H1 (cell line): ENCODE results near the gene SOX10. TPM values are rescaled to one million over a fixed set of nuclear protein-coding genes. Genes with fewer than 3 reads are reported as not detected.

ENCODE experiments used
- CTCF ChIA-PET: fragments of 300-600 bp; sonication (Branson Sonifier 250); formaldehyde crosslinking; loops from one replicate; lab custom pipeline; 2021; ENCODE audit not compliant: partially characterized antibody; lab: Charles Lee
- POLR2A ChIA-PET: fragments of 300-600 bp; sonication (Branson Sonifier 250); formaldehyde crosslinking; loops from one replicate; lab custom pipeline; 2021; ENCODE audit warnings: inconsistent platforms; ENCODE audit not compliant: partially characterized antibody; lab: Charles Lee
- DNase-seq, 2 experiments: peaks; one replicate each; pipeline versions ENCODE4 v3.0.0 to v3.0.0-alpha.2; 2010 to 2022; ENCODE audit warnings: low spot score in 2 of 2, low read depth in 1 of 2, mixed read lengths in 1 of 2
- FAIRE-seq: peaks from 2 replicates; lab custom pipeline; 2011; peaks lifted over from hg19 to GRCh38; lab: Jason Lieb, UNC
- H2AFZ ChIP-seq: 2 replicates; pipeline ENCODE4 v1.8.1; 2012; ENCODE audit warnings: low read length, inconsistent platforms
- H2AK5ac ChIP-seq: 2 replicates; pipeline ENCODE4 v1.6.1; 2013; ENCODE audit warnings: low read depth, low read length
- H2BK120ac ChIP-seq: replicated peaks from 2 replicates; pipeline ENCODE3; 2013; ENCODE audit warnings: low read depth, low read length, inconsistent platforms
- H2BK12ac ChIP-seq: 2 replicates; pipeline ENCODE4 v1.6.1; 2013; ENCODE audit warnings: low read depth, low read length
- H2BK15ac ChIP-seq: 2 replicates; pipeline ENCODE4 v1.6.1; 2013; ENCODE audit warnings: low read length
- H2BK20ac ChIP-seq: 2 replicates; pipeline ENCODE4 v1.6.1; 2013; ENCODE audit warnings: low read length
- H2BK5ac ChIP-seq: 2 replicates; pipeline ENCODE4 v1.6.1; 2013; ENCODE audit warnings: low read depth, low read length
- H3K14ac ChIP-seq: 2 replicates; pipeline ENCODE4 v1.6.1; 2013; ENCODE audit warnings: inconsistent platforms; ENCODE audit not compliant: insufficient read length
- H3K18ac ChIP-seq: 2 replicates; pipeline ENCODE4 v1.6.1; 2013; ENCODE audit warnings: low read length; ENCODE audit errors: extremely low read depth
- H3K23ac ChIP-seq: 2 replicates; pipeline ENCODE4 v1.6.1; 2013; ENCODE audit warnings: inconsistent platforms; ENCODE audit not compliant: insufficient read length
- H3K23me2 ChIP-seq: 2 replicates; pipeline ENCODE4 v1.6.1; 2013; ENCODE audit warnings: low read depth, low read length
- H3K27ac ChIP-seq: 2 replicates; pipeline ENCODE4 v1.6.1; 2011; ENCODE audit warnings: low read depth, low read length, inconsistent platforms
- H3K27me3 ChIP-seq, 4 experiments: replicated peaks in 1 of 4; 1 replicate in 1 of 4; 2 replicates in 3 of 4; pipeline versions ENCODE4 v1.6.1 to v1.8.1; 2011 to 2013; ENCODE audit warnings: low read length in 3 of 4, mild to moderate bottlenecking in 3 of 4, inconsistent platforms in 2 of 4, mixed read lengths in 2 of 4, moderate library complexity in 1 of 4; ENCODE audit not compliant: control insufficient read depth in 3 of 4, insufficient read depth in 3 of 4; ENCODE audit errors: extremely low read depth in 1 of 4
- H3K36me3 ChIP-seq, 4 experiments: 2 replicates each; pipeline versions ENCODE4 v1.6.1 to v1.8.1; 2011 to 2013; ENCODE audit warnings: mild to moderate bottlenecking in 4 of 4, low read length in 3 of 4, moderate library complexity in 2 of 4, control low read depth in 1 of 4, inconsistent platforms in 1 of 4; ENCODE audit not compliant: insufficient read depth in 4 of 4, control insufficient read depth in 2 of 4
- H3K4ac ChIP-seq: replicated peaks from 2 replicates; pipeline ENCODE3; 2013; ENCODE audit warnings: low read length, low read depth, mixed read lengths, inconsistent platforms; ENCODE audit not compliant: insufficient read length
- H3K4me1 ChIP-seq, 4 experiments: replicated peaks in 1 of 4; 1 replicate in 1 of 4; 2 replicates in 3 of 4; pipeline versions ENCODE4 v1.6.1 to v1.8.1; 2011 to 2013; ENCODE audit warnings: low read length in 3 of 4, inconsistent platforms in 2 of 4, mixed read lengths in 1 of 4; ENCODE audit not compliant: insufficient read depth in 4 of 4, control insufficient read depth in 3 of 4
- H3K4me2 ChIP-seq, 2 experiments: 2 replicates each; pipeline versions ENCODE4 v1.6.1 to v1.8.1; 2011 to 2013; ENCODE audit warnings: low read depth in 2 of 2, low read length in 2 of 2, control low read depth in 1 of 2, inconsistent platforms in 1 of 2, mild to moderate bottlenecking in 1 of 2; ENCODE audit not compliant: insufficient read depth in 1 of 2
- H3K4me3 ChIP-seq, 4 experiments: fragments of 200-600, 300-600 bp in 1 of 4; sonication (generic), shearing (Covaris generic), sonication (Bioruptor Twin) in 1 of 4; 2 replicates each; pipeline versions ENCODE4 v1.5.1 to v1.8.1; 2011 to 2016; ENCODE audit warnings: low read length in 4 of 4, low read depth in 3 of 4, control low read depth in 2 of 4, inconsistent platforms in 2 of 4, mild to moderate bottlenecking in 2 of 4, mixed read lengths in 1 of 4, moderate library complexity in 1 of 4; ENCODE audit not compliant: insufficient read depth in 2 of 4; ENCODE audit errors: extremely low read depth in 1 of 4
- H3K56ac ChIP-seq: replicated peaks from 2 replicates; pipeline ENCODE3; 2013; ENCODE audit warnings: low read depth, mild to moderate bottlenecking, mixed read lengths, low read length, inconsistent platforms; ENCODE audit not compliant: insufficient read length
- H3K79me1 ChIP-seq: 2 replicates; pipeline ENCODE4 v1.6.1; 2013; ENCODE audit warnings: low read depth, low read length, control low read depth
- H3K79me2 ChIP-seq, 2 experiments: 2 replicates each; pipeline versions ENCODE4 v1.6.1 to v1.8.1; 2012 to 2013; ENCODE audit warnings: low read length in 2 of 2, mild to moderate bottlenecking in 2 of 2, inconsistent platforms in 1 of 2; ENCODE audit not compliant: insufficient read depth in 2 of 2, control insufficient read depth in 1 of 2
- H3K9ac ChIP-seq, 4 experiments: replicated peaks in 1 of 4; 1 replicate in 1 of 4; 2 replicates in 3 of 4; pipeline versions ENCODE4 v1.6.1 to v1.8.1; 2011 to 2013; ENCODE audit warnings: low read depth in 3 of 4, low read length in 3 of 4, control low read depth in 2 of 4, mild to moderate bottlenecking in 2 of 4, moderate library complexity in 2 of 4, inconsistent platforms in 1 of 4; ENCODE audit errors: extremely low read depth in 1 of 4
- H3K9me3 ChIP-seq, 2 experiments: 2 replicates each; pipeline versions ENCODE4 v1.6.1 to v1.8.1; 2012 to 2013; ENCODE audit warnings: mild to moderate bottlenecking in 2 of 2, moderate library complexity in 2 of 2, control low read depth in 1 of 2, inconsistent platforms in 1 of 2, low read depth in 1 of 2, low read length in 1 of 2, mixed read lengths in 1 of 2; ENCODE audit not compliant: insufficient read depth in 2 of 2
- H4K20me1 ChIP-seq, 2 experiments: replicated peaks in 1 of 2; 2 replicates each; pipeline versions ENCODE3 to v1.8.1; 2011 to 2013; ENCODE audit warnings: inconsistent platforms in 2 of 2, low read length in 2 of 2, mild to moderate bottlenecking in 1 of 2; ENCODE audit not compliant: insufficient read depth in 2 of 2, control insufficient read depth in 1 of 2
- H4K5ac ChIP-seq: 2 replicates; pipeline ENCODE4 v1.6.1; 2013; ENCODE audit warnings: low read length, low read depth, mixed read lengths, inconsistent platforms; ENCODE audit not compliant: insufficient read length
- H4K8ac ChIP-seq: 2 replicates; pipeline ENCODE4 v1.8.0; 2013; ENCODE audit warnings: mild to moderate bottlenecking, moderate library complexity, low read length, inconsistent platforms; ENCODE audit not compliant: insufficient read depth; ENCODE audit errors: extremely low read depth
- H4K91ac ChIP-seq: replicated peaks from 2 replicates; pipeline ENCODE3; 2013; ENCODE audit warnings: low read length, mixed read lengths, inconsistent platforms; ENCODE audit not compliant: insufficient read length
- BACH1 ChIP-seq: IDR thresholded peaks from 2 replicates; pipeline ENCODE4 v1.6.1; 2012; ENCODE audit warnings: low read length, improper control_type of control experiment
- EGR1 ChIP-seq: IDR thresholded peaks from 2 replicates; pipeline ENCODE4 v1.6.1; 2011; ENCODE audit warnings: low read depth, low read length, borderline replicate concordance
- HDAC2 ChIP-seq, 2 experiments: fragments of 300-600 bp in 1 of 2; sonication (generic) in 1 of 2; IDR thresholded peaks; 2 replicates each; pipeline ENCODE4 v1.6.1; 2011 to 2012; ENCODE audit warnings: low read depth in 2 of 2, low read length in 2 of 2, mild to moderate bottlenecking in 2 of 2, moderate library complexity in 2 of 2, borderline replicate concordance in 1 of 2, inconsistent platforms in 1 of 2
- KDM1A ChIP-seq: fragments of 200-600, 300-600 bp; sonication (generic); IDR thresholded peaks from 2 replicates; pipeline ENCODE4 v1.7.1; 2016; ENCODE audit warnings: mild to moderate bottlenecking, low read length, borderline replicate concordance
- KDM4A ChIP-seq: IDR thresholded peaks from one replicate; pipeline ENCODE4 v1.7.1; 2012; ENCODE audit warnings: low read depth, mild to moderate bottlenecking, moderate library complexity, low read length, inconsistent platforms; ENCODE audit not compliant: severe bottlenecking
- SAP30 ChIP-seq: fragments of 300-600 bp; sonication (generic); IDR thresholded peaks from 2 replicates; pipeline ENCODE4 v1.7.1; 2012; ENCODE audit warnings: low read length, moderate library complexity, mild to moderate bottlenecking, inconsistent platforms; ENCODE audit not compliant: insufficient read depth, insufficient replicate concordance
- SIRT6 ChIP-seq: IDR thresholded peaks from one replicate; pipeline ENCODE4 v1.7.1; 2012; ENCODE audit warnings: low read length, inconsistent platforms
- TEAD4 ChIP-seq: IDR thresholded peaks from 2 replicates; pipeline ENCODE4 v1.6.1; 2012; ENCODE audit warnings: low read depth, low read length, inconsistent platforms, mixed read lengths
- YY1 ChIP-seq: IDR thresholded peaks from 2 replicates; pipeline ENCODE4 v1.6.1; 2011; ENCODE audit warnings: low read depth, mild to moderate bottlenecking, low read length
- WGBS, 2 experiments: shearing (Covaris generic) in 1 of 2; methylation state at CpG; one replicate each; pipeline versions ENCODE4 v1.1.6 to v1.1.7; 2013 to 2015; ENCODE audit warnings: low lambda C conversion rate in 2 of 2, mixed read lengths in 2 of 2, inconsistent platforms in 1 of 2, low coverage in 1 of 2, missing lambda C conversion rate in 1 of 2; ENCODE audit not compliant: insufficient replicate concordance in 2 of 2, insufficient coverage in 1 of 2, insufficient read length in 1 of 2; ENCODE audit errors: extremely low coverage in 1 of 2, missing lambda C conversion rate in 1 of 2; 5-methylcytosine and 5-hydroxymethylcytosine counted together
- polyA plus RNA-seq, 7 experiments: library from polyadenylated mRNA; depleted of rRNA in 3 of 7; stranded (reverse) in 5 of 7; unstranded in 2 of 7; fragments of >200 nt in 5 of 7; fragments of 200-250 nt in 2 of 7; gene quantifications; 1 replicate in 5 of 7; 2 replicates in 1 of 7; 4 replicates in 1 of 7; pipeline versions ENCODE4 v1.2.1 to v1.2.3, GENCODE V29; 2011 to 2013; ENCODE audit warnings: missing spikeins in 2 of 7, mixed read lengths in 2 of 7
- total RNA-seq: library from RNA; stranded (reverse); fragmentation: NEBNext Ultra II Directional; extraction: Animal tissue kit (Norgen Biotek cat#: 25700); gene quantifications from 2 replicates; pipeline ENCODE4 v1.2.1, GENCODE V29; 2021
- TF ChIP-seq, protein P1 (sequence below): IDR thresholded peaks from 2 replicates; pipeline ENCODE4 v1.6.1; 2011; ENCODE audit warnings: low read depth, mild to moderate bottlenecking, low read length; ENCODE audit not compliant: insufficient read depth

Gene SOX10
- total and polyA plus RNA-seq, 2 of the 8 experiments (the other 6 are each of a cell fraction or from before 2014, with no cell fraction given) = 2.7 TPM

DNA sequence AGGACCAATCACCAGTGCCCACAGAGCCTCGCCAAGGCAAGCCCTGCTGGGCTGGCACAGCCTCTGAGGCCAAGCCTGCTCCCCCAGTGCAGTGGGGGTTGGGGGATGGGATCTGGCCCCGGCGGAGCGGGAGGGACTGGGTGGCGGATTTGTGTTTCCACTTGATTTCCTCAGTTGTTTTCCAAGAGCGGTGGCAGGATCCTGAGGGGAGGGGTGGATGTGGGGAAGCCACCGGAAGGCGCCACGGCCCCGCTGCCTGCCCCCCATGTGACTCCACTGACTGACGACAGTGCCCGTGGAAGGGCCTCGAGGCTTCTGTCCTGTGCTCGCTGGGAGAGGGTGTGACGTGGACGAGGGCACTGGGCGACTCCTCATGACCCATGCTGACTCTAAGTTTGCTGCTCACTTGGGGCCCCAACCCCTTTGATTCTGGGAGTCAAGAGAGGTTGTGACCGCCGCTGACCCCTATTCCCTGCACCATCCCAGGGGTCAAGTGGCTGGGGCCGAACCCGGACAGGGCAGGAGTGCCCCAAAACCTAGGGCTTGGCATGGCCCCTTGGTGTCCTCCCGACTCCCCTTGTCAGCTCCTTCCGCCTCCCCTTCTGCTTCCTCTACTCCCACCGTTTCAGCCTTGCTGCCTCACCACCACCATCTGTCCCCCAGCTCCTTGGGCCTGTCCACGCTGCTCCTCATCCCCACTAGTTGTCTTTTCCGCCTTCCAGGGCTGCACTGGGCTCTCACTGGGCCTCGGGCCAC is 49.3 kb upstream of the SOX10 start:
- Histone ChIP-seq H3K27me3 (peaks cover 0 to 4% (median under 1%) of the 10 kb centered on the region in 4 experiments; a peak in 1 of 7 replicates), H3K79me2 (no peaks in the 10 kb centered on the region), H3K14ac (no peak overlapping the region), H3K9ac (peak overlapping the region in 2 of 4 experiments; percentile 20 to 21; a peak in 1 of 7 replicates), H4K8ac (peak overlapping the region; percentile 90), H3K27ac (peak overlapping the region; percentile 61; the same call in 1 of the 2 replicates), H2BK20ac (peak overlapping the region; percentile 68), H3K18ac (peak overlapping the region; percentile 89), H2BK120ac (peak overlapping the region; percentile 39), H3K23ac (no peak overlapping the region), H4K91ac (peak overlapping the region; percentile 91), H3K79me1 (no peaks in the 10 kb centered on the region), H3K4ac (peak overlapping the region; percentile 73), H3K4me2 (peak overlapping the region; percentile 32 to 33; a peak in 3 of 4 replicates), H3K4me3 (peak overlapping the region in 1 of 4 experiments; percentile 19; a peak in 1 of 8 replicates), H3K9me3 (no peaks in the 10 kb centered on the region), H2BK15ac (peak overlapping the region; percentile 36; the same call in 1 of the 2 replicates), H2BK5ac (peak overlapping the region; percentile 85; the same call in 1 of the 2 replicates), H2BK12ac (peak overlapping the region; percentile 93), H3K4me1 (peaks cover 0 to 33% (median 22%) of the 10 kb centered on the region in 4 experiments; a peak in 6 of 7 replicates), H3K23me2 (no peaks in the 10 kb centered on the region; the same call in 1 of the 2 replicates), H4K5ac (peak overlapping the region; percentile 85), H4K20me1 (no peaks in the 10 kb centered on the region), H2AK5ac (peak overlapping the region; percentile 69; the same call in 1 of the 2 replicates), H3K56ac (peak overlapping the region; percentile 51), H3K36me3 (no peaks in the 10 kb centered on the region), H2AFZ (no peak overlapping the region)
- FAIRE-seq (no peak), DNase-seq (no peak)
- 88% methylated on average over 24 of the region's 27 CpGs; no CpG with 5 or more reads in 1 of the 2 experiments for WGBS, 2 experiments
- CTCF ChIA-PET = interaction anchor here (0.7 to 2.6 kb wide), 11 partner anchors 16 to 65 kb away, joined by 3 to 15 read pairs (median 3); no protein-coding TSS in a partner anchor
- POLR2A ChIA-PET = interaction anchor here (0.9 to 1.6 kb wide), 10 partner anchors 11 to 216 kb away, joined by 3 to 6 read pairs (median 4); partner anchors contain the start of gene PICK1
- TF ChIP-seq TEAD4 (no peak), SIRT6 (no peak), HDAC2 (IDR thresholded peaks at IDR 0.05; ENCODE audit: borderline replicate concordance in 1 of 2, low read depth in 2 of 2, low read length in 2 of 2) (no peak), SAP30 (no peak), KDM1A (no peak), YY1 (no peak), EGR1 (no peak), KDM4A (no peak), BACH1 (no peak)
- TF ChIP-seq, protein P1, sequence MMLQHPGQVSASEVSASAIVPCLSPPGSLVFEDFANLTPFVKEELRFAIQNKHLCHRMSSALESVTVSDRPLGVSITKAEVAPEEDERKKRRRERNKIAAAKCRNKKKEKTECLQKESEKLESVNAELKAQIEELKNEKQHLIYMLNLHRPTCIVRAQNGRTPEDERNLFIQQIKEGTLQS = no peak
